NCI-H146 treated with DMSO at 0.1 percent for 48 hours (cell line): ENCODE results near the gene HOXA4.

ENCODE experiments used
- DNase-seq: peaks from one replicate; lab custom pipeline; 2025; ENCODE audit not compliant: unreplicated experiment; lab: John Stamatoyannopoulos, UW

The HOXA4 gene

DNA sequence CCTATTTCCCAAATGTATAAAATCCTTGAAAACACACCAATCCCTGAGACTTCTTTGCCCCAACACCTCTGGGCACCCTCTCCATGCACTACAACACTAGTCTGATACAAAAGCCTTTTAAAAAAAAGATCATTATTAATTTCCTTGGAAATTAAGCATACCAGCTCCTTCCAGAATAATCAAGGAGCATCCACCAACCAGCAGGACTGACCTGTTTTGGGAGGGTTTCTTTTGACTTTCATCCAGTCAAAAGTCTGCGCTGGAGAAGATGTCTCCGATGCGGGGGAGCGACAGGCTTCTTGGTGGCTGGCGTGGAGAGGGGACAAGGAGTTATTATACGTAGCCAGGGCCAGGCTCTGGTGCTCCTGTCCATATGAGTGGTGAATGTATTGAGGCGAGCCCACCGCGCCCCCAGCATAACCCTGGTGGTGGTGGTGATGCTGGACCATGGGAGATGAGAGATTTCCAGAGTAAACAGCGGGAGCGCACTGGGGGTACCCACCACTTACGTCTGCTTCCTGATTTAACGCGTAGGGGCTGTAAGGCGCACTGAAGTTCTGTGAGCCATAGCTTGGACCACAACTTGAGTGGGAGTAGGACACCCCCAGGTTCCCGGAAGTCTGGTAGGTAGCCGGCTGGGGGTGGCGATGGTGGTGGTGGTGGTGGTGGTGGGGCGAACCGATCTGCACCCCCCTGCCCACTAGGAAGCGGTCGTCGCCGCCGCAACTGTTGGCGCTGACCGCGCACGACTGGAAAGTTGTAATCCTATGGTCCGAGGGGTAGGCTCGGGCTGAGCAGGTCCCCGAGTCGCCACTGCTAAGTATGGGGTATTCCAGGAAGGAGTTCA is 35.3 kb downstream of the HOXA4 start:
- no peak for DNase-seq

DNA sequence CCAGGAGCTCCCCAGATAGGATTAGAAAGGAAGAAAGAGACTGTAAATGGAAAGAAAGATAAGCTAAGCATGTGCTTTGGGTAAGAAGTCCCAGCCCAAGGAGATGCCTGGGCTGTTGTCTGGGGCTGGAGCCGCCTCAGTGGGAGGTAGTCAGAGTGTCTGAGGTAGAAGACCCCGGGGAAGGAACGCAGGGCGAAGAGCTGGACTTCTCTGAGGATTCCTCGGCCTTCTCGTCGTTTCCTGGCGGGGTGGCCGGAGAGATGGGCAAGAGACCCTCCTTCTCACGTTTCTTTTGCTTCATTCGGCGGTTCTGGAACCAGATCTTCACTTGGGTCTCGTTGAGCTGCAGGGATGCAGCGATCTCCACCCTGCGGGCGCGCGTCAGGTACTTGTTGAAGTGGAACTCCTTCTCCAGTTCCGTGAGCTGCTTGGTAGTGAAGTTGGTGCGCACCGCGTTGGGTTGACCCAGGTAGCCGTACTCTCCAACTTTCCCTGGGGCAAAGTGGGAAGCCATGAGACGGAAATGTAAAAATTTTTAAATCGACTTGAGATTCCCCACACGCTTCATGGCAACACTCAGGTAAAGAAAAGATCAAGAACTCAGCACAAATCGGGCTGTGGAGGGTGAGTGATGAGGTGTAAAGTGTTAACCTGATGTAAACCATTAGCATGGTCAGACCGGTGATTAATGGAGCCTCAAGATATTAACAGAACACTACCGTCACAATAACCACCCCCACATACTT is 36.1 kb downstream of the HOXA4 start:
- DNase-seq: no peak

- no peak for DNase-seq
These were observed 37.2 kb downstream of the HOXA4 start for GRCh38 chr7:27093184-27093895.

GRCh38 chr7:27092819-27093110 is 37.8 kb downstream of the HOXA4 start:
- DNase-seq: no peak

DNA sequence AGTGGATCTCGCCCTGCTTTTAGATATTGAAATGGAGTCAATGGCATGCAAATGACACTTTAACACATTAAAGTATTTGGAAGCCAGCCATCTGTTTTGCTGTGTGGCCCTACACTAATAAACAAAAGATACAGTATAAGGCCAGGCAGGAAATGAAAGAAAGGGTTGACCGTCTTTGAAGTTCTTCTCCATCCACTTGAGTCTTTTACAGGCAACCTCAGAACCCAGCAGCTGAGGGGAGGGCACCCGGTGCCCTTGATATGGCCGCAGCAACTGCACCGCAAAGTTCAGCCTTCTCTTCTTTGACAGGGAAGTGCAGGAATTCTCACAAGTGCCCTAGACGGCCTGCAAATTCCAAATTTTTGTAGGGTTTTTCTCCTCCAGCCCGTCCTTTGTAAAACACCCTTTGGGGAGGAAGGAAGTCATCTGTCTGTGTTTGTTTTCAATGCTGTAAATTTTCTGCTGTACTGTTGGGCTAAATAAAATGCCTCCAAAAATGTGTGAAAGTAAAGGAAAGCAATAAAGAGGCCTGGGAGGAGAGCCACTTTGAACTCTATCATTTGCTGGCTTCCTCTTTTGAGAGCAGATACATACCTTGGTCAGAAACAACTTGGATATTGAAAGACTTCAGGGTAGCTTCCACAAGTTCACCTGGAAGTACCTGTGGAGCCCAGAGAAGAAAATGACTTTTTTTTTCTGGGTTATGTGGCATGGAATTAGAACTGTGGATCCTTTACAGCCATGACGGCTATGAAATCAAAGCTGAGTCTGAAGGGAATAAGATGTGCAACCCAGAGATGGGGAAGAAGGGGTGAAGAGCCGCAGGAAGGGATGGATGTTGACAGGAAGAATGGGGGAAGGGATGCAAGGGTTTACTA is 38.4 kb downstream of the HOXA4 start:
- DNase-seq: no peak

GRCh38 chr7:27091105-27091504 is 39.5 kb downstream of the HOXA4 start:
- DNase-seq: no peak

GRCh38 chr7:27088002-27088922 is 42.3 kb downstream of the HOXA4 start:
- no peak for DNase-seq

DNA sequence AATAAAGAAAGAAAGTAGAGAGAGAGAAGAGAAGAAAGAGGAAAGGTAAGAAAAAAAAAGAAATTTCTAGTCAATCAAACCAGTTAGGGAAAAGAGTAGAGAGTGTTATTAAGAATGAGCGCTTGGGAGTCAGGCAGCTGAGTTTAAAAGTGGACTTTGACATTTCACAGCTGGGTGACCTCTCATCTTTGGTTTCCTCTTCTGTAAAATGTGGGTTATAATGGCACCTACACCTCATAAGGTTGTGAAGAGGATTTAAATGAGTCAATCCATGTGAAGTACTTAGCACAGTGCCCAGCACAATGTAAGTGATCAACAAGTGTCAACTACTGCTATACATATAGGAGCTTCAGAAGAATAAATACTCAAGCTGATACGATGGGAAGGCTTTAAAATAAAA is 46.9 kb downstream of the HOXA4 start:
- no peak for DNase-seq

DNA sequence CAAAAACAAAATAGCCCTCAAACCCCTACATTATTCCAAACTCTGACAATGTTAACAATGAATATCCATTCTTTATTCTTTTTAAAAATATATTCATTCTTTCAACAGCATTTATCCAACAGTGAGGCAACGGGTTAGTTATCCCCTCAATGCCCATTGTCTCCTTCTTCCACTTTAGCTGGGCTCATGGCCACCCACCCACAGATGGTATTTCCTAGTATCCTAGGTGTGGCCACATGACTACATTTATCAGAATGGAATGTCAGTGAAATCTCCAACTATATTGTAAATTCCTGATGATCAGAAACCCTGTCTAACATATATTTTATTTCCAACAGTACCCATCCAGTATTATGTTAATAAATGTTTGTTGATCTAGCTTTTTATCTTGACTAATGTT is 48.4 kb downstream of the HOXA4 start:
- DNase-seq: no peak

- no peak for DNase-seq
These were observed 49.6 kb downstream of the HOXA4 start for GRCh38 chr7:27080844-27081436.

DNA sequence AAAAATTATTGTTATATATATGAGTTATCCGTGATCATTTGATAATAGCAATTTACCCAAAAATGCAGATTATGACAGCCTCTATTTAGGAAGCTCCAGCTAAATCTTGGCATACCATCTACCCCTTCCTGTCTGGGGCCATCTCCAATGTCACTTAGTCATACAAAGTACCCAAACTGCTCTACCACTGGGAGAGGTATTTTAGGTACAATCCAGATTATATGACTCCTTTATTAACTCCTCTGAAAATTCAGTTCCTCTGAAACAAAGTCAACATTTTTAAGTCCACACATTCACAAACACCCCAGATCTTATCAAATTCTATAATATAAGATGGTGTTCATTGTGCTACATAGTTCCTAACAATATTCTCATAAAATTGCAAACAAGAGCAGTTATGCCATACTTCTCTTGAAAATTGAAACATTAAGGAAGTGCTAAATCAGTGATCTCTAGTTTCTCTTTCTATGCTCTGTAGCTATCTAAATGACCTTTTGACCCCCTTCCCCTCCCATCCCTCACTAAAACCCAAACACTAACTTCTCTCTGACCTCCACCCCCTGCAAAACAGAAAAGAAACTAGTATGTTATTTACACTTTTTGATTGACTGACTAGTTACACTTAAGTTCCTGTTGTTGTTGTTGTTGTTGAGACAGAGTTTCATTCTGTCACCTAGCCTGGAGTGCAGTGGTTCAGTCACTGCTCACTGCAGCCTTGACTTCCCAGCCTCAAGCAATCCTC is 51.2 kb downstream of the HOXA4 start:
- no peak for DNase-seq

DNA sequence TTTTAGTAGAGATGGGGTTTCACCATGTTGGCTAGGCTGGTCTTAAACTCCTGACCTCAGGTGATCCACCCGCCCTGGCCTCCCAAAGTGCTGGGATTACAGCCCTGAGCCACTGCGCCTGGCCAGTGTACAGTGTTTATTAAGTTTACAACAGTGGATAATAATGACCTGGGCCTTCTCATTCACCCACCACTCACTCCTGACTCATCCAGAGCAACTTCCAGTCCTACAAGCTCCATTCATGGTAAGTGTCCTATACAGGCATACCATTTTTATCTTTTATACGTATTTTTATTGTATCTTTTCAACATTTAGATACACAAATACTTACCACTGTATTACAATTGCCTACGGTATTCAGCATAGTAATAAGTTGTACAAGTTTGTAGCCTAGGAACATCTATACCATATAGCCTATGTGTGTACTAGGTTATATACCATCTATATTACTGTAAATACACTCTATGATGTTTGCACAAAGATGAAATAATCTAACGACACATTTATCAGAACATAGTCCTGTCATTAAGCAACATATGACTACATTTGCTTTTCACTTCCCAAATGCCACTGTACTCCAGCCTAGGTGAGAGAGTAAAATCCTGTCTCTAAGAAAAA is 51.8 kb downstream of the HOXA4 start:
- DNase-seq: no peak
